Glomerular visceral epithelial cell (primary cell): Measurements from ENCODE around the gene HES7.
"Not testable (repeated sequence)": the region's sequence is repeated elsewhere in the genome, so short reads cannot be mapped to it uniquely, and the experiment has no call there.

Source experiments
- DNase-seq: peaks from one replicate; pipeline ENCODE4 v3.0.0-alpha.2; 2016; ENCODE audit errors: extremely low spot score

HES7 gene

DNA sequence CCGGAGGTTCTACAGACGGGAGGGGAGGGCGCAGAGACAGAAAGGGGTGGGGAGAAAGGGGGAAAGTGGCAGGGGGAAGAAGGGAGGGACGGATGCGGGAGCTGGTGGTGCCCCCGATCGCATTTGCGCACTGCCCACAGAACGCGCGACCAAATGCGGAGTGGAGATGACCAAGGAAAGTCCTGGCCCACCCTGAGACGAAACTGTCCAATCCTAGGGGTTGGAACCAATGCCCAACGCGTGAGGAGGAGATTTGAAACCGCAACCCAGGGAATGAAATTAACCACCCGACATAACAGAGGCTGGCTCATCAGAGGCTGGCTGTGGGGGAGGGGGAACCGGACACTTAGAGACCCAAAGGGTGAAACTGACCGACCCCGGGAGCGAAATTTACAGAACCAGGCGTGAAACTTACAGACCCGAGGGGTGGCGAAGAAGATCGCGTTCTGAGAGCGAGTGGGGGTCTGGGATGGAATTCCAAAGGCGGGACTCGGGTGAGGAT is 1.4 kb downstream of the HES7 start:
- peak; percentile 48 for DNase-seq

DNA sequence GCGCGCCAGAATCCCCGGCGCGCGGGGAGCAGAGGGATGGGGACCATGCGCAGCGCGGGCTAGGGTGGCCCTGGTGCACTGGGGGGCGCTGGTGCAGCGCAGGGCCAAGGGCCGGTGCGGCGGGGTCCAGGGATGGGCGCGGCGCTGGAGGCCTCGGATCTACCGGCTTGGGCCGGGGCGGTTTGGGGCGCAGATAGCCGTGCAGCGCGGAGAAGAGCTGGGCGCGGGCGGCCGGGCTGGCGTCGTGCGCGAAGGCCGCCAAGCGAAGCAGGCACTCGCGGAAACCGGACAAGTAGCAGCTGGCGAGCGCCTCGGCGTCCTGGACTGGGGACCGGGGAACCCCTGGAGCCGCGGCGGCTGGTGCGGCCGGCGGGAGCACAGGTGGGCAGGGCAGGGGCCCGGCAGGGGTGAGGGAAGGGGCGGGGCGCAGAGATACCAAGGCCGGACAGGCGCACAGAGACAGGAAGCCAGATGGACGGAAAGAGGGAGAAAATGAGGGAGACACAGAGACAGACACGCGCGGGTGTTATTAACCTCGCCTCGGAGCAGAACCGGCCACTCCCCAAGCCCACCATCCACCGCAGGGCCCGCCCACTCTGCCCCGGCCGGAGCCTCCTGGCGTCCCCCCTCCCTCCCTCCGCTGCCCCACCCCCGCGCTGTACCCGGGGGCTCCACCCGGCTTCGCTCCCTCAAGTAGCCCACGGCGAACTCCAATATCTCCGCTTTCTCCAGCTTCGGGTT is 2.1 kb downstream of the HES7 start:
- DNase-seq = peak; percentile 76

DNA sequence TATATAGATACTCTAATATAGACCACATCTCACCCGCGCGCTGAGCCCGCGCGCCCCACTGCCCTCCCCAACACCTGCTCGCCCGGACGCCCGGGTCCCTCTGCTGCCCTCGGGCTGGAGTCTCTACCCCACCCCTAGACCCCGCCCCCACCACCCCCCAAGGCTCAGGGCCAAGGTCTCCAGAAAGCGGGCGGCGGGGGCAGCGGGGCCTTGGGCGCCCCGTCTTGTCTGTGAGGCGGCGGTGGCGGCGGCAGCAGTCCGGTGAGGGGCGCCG is 2.6 kb downstream of the HES7 start:
- no peak for DNase-seq

DNA sequence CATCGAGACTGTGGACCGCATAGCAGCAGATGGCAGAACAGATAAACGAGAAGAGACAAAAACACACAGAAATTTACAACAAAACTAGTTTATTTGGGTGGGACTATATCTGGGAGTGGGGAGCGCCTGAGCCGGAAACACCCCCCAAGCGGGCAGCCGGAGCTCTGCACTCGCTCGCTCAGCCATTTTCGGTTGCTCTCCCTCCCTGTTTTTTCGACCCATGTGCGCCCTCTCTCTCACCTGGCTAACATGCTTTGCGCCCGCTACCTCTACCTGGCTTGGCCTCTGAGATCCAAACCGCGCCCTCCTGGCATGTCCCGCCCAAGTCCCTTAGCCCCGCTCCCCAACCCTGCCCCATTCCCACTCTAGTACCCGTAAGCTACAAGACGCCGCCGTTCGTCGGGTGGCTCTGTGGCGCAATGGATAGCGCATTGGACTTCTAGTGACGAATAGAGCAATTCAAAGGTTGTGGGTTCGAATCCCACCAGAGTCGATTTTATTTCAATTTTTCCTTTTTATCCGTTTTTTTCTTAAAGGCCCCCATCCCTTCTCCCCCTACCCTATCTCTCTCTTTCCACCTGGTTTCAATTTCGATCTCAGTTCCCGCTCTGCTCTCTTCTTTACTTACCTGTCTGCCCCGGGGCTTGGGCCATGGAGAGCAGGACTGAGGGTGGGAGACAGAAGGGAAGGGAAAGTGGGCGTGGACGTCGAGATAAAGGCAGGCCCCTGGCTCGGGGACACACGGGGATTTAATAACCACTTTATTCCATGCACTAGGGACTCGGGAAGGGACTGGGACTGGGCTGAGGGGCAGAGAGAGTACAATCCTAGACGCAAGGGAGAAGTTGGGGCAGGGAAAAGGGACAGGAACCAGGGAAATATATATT is 3.1 kb downstream of the HES7 start:
- peak; percentile 85 for DNase-seq

DNA sequence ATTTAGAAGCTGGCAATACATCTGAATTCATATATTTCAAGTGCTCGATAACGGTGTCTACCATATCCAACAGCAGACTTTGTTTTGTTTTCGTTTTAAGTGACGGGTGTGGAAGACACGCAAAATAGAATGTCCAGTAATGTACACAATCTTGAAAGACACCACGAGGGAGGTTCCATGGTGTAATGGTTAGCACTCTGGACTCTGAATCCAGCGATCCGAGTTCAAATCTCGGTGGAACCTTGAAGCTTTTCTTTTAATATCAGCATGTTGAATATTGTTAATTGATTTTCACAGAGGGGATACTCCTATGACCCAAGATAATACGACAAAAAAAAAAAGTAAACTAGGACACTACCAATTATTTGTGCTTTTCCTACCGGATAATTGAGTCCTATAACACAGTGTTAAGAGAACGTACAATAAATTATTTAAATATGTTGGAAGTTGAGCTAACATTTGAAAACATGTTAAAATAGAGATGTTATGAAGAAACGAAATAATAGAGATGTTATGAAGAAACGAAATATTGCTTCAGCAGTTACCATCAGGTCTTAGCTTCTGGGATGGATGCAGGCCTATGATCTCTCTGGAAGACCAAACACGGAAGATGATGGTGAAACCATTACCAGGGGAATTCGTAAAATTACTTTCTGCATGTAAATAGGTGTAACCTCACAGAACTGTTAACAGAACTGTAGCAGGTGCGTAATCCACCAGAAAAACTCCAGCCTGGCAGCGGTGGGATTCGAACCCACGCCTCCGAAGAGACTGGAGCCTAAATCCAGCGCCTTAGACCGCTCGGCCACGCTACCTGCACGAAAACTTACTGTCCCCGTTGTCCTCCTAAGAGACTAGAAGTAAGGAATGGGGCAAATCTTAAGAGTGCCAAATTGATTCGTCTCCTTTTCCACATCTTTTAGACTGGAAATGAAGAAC is 4.1 kb downstream of the HES7 start:
- peak; percentile 95 for DNase-seq

DNA sequence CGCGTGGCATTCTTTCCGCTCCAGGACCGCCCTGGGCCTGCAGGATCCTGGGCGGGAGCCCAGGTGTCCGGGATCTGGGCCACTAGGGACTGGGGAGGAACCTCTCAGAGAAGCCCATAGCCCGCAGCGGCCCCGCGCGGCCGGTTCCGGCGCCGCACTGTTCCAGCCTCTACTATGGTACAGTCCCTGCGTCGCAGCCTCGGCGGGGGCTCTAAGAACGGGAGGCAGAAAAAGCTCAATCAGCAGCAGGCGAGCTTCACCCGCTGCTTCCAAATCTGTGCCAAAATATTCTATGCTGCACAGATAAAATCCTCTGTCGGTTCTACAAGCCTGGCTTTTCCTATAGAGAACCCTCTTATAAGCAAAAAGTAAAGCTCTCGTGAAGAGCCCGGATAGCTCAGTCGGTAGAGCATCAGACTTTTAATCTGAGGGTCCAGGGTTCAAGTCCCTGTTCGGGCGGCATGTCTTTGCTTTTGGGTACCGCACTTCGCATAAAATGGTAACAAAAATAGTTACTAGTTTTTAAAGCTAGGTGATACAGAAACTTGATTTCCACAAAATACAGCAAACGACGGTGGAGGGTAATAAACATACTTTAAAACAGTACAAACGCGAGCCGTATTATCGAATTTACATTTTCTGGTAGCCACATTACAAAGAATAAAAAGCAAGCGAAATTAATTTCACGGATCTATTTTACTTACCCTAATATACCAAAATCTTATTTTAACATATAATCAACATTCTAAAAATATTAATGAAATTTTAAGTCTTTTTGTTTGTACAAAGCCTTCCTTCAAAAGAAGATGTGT is 4.9 kb downstream of the HES7 start:
- peak; percentile 87 for DNase-seq

DNA sequence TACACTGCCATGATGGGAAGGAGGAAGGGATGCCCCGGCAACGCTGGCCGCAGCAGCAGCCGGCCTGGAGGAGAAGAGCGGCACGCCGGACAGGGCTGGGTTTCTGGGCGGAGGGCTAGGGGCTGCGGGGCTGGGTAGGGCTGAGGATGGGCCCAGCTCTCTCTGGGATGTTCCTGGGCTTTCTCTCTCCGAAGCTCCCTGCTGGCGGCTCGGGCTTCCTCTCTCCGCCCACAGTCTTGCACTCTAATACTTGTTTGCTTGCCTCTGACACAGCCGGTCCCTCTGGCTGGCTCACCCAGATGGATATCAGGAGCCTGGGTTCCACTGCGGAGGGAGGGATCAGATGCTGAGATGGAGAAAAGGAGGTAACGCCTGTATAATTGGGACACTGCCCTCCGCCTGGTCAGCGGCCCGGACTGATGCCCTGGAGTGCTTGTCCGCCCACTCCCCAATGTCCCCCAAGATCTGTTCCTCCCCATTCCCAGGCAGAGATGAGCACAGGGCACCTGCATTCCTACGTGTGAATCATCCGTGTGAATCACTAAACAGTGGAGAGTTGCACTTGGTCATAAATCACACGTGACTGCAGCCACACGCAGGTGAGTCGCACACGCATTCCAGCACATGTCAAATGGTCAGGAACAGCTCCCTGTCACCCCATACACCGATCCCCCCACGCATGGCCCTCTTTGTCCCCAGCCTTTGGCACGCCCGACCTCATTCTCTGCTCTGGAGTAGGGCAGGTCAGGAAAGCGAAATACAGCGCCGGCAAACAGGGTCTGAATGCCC is 5.7 kb downstream of the HES7 start, which contains the start of gene ALOXE3:
Gene ALOXE3, minus strand, starts transcription at position 535 of the 789 bp plus-strand sequence. Its CDS starts 524 bp downstream, at position 11.
- peak; percentile 66 for DNase-seq

DNA sequence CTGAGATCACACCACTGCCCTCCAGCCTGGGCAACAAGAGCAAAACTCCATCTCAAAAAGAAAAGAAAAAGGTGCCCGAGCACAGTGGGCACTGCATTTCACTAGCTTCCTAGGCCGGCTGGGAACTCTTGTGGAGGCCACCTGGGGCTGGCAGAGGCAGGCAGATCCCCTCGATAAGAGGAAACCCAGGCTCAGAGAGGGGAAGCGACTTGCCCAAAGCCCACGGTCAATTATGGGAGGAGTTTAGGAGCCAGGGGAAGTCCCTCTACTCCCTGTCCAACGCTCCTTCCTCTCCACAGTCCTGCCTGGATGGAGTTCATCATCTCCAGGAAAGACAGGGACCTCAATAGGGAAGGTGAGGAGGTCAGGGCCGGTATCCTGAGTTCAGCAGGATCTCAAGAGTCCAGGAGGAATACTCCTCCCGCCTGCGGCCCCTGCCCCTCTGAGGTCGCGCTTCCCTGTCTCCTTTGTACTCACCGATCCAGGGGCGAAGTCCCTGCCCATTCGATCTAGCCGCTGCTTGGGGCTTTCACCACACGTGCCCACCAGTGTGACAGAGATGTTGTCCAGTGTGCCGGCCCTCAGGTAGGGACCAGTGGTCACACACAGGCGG is 6.4 kb downstream of the HES7 start:
- DNase-seq = no peak

DNA sequence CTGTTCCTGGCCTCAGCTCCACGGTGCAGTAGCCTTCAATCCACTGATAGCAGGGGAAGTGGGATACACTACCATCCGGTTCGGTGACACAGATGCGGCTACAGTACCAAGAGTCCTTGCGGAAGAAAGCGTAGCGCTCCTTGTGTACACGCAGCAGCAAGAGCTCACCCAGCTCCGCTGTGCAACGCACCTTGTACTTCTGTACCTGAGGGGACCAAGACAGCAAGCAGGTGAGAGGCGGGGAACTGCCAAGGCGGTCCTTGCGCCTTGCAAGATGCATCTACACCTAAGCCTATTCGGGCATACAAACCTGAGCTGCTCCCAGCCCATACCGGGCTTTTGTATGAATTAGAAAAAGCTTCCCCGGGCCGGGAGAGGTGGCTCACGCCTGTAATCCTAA is 7.1 kb downstream of the HES7 start:
- no peak for DNase-seq

DNA sequence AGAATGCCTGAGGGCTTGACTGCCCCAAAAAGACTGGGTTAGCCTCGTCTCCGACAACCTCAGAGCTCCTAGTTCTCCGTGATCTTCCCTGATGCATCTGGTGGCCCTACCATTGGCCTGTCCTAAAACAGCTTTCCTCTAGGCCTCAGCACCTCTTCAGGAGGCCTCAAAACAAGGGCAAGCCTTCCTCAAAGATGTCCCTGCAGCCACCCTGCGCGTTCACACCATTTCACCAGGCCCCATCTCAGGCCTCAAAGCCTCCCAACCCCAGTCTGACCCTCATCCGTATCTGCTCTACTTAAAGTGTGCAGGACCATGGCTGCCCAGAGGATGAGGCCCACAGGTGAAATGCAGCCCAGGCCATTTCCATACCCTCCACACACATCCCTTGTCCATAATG is 13.0 kb downstream of the HES7 start:
- no peak for DNase-seq

DNA sequence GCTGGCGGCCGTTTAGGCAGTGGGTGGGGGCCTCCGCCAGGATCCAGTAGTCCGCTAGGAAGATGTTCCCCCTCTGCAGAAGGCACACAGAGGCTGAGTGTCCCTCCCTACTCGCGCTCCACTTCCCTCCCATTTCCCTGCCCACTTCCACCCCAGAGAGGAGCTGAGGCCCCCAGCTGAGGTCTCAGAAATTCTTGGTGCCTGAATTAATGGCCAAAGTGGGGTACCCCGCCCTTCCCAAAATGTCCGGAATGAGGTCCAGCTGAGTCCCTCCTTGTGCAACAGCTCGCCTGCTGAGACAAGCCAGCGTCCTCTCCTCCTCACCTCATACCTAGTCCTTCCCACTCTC is 13.5 kb downstream of the HES7 start:
- DNase-seq = no peak

DNA sequence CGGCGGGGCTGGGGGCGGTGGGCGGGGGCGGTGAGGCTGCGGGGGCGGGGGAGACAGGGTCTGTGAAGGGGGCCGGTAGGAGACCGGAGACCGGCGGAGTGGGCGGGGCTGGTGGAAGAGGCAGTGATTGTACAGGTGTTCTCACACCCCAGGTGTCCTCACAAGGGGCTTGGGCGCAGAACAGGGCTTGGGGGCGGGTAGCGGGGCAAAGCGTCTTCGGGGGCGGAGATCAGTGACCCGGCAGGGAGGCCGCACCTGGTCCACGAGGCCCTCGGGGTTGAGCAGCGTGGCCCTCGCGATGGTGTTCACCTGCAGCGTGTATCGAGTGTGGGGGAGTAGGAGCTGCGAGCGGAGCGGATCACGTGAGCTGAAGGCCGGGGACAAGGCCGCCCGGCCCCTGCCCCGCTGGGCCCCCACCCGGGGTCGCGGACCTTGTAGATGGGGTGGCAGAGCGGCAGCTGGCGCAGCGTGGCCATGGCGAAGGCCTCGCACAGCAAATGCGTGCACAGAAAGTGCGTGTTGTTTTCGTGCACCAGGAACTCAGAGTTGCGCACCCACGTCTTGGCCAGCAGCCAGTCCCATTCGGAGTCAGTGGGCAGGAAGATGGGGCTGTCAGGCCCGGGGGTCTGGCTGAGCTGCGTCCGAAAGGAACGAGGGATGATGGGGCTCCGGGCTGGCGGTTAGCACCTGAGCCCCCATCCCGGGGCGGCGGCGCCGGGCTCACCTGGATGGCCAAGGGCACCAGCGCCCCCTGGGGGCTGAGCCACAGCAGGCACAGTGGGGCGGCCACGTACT is 14.0 kb downstream of the HES7 start:
- peak; percentile 33 for DNase-seq

DNA sequence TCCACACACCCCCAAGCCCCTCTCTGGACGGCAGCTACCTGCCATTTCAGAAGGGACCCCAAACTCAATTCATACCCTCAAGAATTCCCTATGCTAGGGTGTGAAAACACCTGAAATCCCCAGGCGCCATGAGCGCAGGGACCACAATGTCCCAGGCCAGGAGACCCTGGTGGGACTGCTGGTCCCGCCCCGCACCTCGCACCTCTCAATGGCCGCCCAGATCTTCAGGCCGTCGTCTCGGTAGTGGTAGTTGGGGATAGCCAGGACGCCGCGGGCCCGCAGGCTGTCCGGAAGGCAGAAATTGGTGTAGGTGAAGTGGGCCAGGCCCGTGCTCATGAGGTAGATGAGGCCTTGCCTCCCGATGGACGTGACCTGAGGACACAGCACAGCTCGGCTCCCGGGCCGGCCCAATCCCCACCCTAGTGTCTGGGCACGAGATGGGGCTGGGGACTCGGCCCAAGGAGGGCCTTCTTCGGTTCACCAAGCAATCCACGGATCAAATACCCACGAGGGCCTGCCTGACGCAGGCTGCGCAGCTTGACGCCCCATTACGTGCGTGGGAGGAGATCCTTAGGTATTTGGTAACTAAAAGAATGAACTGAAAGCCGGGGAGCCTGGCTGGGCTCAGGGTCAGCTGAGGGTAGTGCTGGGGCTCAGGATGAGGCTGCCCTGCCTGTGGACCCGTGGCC is 14.8 kb downstream of the HES7 start:
- no peak for DNase-seq

DNA sequence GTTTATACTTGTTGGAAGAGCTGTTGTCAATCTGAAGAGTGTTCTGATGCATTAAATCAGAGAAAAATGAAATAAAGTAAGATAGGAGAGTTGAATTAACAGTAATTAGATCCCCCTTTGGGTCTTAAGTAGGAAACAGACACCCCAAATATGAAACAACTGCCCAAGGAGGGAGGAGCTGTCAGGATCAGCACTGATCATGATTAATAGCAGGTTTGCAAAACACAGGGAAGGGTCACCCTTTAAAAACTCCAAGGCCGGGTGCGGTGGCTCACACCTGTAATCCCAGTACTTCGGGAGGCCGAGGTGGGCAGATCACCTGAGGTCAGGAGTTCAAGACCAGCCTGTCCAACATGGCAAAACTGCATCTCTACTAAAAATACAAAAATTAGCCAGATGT is 16.9 kb downstream of the HES7 start:
- DNase-seq = not testable (repeated sequence)

DNA sequence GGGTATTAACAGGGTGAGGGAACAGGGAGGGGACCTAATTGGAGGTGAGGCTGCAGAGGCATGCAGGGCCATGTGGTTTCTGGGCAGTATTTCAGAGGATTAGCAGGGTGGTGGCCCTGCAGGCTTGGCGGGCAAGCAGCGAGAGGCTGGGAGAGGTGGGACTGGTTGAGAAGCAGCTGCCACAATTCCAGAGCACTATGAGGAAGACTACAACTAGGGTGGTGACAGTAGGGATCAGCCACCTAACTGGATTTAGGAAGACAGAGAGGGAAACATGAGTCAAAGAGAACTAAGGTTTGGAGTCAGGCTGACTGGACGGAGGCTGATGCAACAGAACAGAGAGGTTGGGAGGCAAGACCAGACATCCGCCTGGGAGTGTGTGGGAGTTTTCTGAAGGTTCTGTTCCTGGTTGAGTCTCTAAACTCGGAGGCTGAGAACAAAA is 17.9 kb downstream of the HES7 start:
- no peak for DNase-seq

DNA sequence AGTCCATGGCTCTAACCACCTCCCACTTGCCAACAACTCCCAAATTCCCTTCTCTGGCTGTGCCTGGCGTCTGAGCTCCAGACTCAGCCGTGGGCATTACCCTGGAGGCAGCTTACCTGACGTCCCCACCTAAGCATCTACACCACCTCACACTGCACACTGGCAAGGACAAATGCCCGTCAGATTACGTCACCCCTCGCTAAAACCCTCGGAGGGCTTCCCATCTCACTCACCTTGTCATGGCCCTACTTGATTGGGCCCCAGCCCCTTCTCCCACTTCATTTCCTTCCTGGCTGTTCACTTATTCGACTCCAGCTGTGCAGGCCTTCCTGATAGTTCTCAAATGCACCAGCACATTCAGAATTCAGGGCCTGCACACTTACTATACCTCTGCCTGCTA is 19.0 kb downstream of the HES7 start:
- no peak for DNase-seq

DNA sequence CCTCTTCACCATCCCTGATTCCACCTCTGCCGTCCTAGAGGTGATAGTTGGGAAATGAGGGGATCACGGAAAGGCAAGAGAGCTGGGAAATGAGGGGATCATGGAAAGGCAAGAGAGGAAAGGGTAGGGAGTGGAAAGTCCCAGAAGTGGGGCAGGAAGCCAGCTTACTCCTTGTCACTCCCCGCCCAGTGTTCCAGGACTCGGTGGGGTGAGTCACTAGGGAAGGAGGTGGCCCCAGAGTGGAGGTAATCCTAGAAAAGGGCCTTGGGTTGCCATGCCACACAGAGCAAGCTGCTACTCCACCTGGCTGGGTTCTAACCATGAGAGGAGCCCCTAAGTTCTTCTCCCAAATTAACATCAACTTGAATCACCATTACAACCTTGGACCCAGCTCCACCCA is 20.4 kb downstream of the HES7 start:
- no peak for DNase-seq

DNA sequence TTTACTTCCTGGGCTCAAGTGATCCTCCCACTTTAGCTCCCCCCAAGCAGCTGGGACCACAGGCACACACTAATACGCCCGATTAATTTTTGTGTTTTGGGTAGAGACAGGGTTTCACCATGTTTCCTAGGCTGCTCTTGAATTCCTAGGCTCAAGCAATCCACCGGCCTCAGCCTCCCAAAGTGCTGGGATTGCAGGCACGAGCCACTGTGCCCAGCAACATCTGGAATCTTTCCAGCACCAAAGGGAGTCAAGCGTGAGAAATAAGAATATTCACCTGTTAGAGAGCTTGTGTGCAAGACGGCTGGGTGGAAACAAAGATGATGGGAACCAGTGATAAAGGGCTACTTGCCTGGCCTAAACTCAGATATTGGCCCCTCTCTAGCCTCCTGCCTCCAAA is 22.2 kb downstream of the HES7 start:
- DNase-seq = no peak
